ENCODE measurements around the gene RGS17.
"Not testable (repeated sequence)": the region's sequence is repeated elsewhere in the genome, so short reads cannot be mapped to it uniquely, and the experiment has no call there.

The RGS17 gene

GRCh38 chr6:153123801-153124200 lies 7.3 kb downstream of the RGS17 start:
- no peak for DNase-seq

GRCh38 chr6:153121311-153121710 lies 9.8 kb downstream of the RGS17 start:
- DNase-seq: no peak

- DNase-seq: no peak
Observed at GRCh38 chr6:153117986-153118879, 12.8 kb downstream of the RGS17 start.

- DNase-seq: not testable (repeated sequence)
Observed at GRCh38 chr6:153111082-153111481, 20.0 kb downstream of the RGS17 start.

GRCh38 chr6:153110612-153111011 lies 20.5 kb downstream of the RGS17 start:
- DNase-seq: not testable (repeated sequence)

- DNase-seq: no peak
Observed at GRCh38 chr6:153108315-153108714, 22.8 kb downstream of the RGS17 start.

GRCh38 chr6:153106021-153106420 lies 25.1 kb downstream of the RGS17 start:
- no peak for DNase-seq

- DNase-seq: no peak
Observed at GRCh38 chr6:153104220-153104619, 26.9 kb downstream of the RGS17 start.

- no peak for DNase-seq
Observed at GRCh38 chr6:153103319-153103655, 27.8 kb downstream of the RGS17 start.

- DNase-seq: no peak
Observed at GRCh38 chr6:153102605-153103318, 28.3 kb downstream of the RGS17 start.

GRCh38 chr6:153101461-153101860 lies 29.6 kb downstream of the RGS17 start:
- DNase-seq: no peak

GRCh38 chr6:153099636-153100035 lies 31.4 kb downstream of the RGS17 start:
- DNase-seq: no peak

GRCh38 chr6:153096792-153097191 lies 34.3 kb downstream of the RGS17 start:
- no peak for DNase-seq

- no peak for DNase-seq
Observed at GRCh38 chr6:153096031-153096430, 35.1 kb downstream of the RGS17 start.

GRCh38 chr6:153092082-153093013 lies 38.7 kb downstream of the RGS17 start:
- peak in 1 of 2 donors; percentile 4 for DNase-seq

GRCh38 chr6:153090241-153090930 lies 40.7 kb downstream of the RGS17 start:
- DNase-seq: no peak

GRCh38 chr6:153088796-153089195 lies 42.3 kb downstream of the RGS17 start:
- DNase-seq: no peak

GRCh38 chr6:153087436-153087835 lies 43.6 kb downstream of the RGS17 start:
- DNase-seq: no peak

GRCh38 chr6:153086225-153086990 lies 44.7 kb downstream of the RGS17 start:
- DNase-seq: no peak

GRCh38 chr6:153085239-153085638 lies 45.8 kb downstream of the RGS17 start:
- DNase-seq: no peak

GRCh38 chr6:153084393-153084792 lies 46.7 kb downstream of the RGS17 start:
- DNase-seq: no peak

GRCh38 chr6:153083869-153084268 lies 47.2 kb downstream of the RGS17 start:
- no peak for DNase-seq
